Cerebellar cortex (tissue), 1 donor: ENCODE data around the gene ACAD11.
"Not testable (repeated sequence)": the region's sequence is repeated elsewhere in the genome, so short reads cannot be mapped to it uniquely, and the experiment has no call there.

Source experiments
- DNase-seq: peaks from one replicate; pipeline ENCODE4 v3.0.0-alpha.2; 2015; ENCODE audit warnings: low spot score

Gene ACAD11

GRCh38 chr3:132597660-132598059, 61.9 kb downstream of the ACAD11 start:
- no peak for DNase-seq

GRCh38 chr3:132596816-132597433, 62.7 kb downstream of the ACAD11 start, which contains the start of gene ACKR4:
Gene ACKR4, plus strand, starts transcription at chr3:132597270. Its CDS starts 3,128 bp downstream, at chr3:132600398.
- DNase-seq = no peak

GRCh38 chr3:132596326-132596725, 63.3 kb downstream of the ACAD11 start:
- DNase-seq = no peak

GRCh38 chr3:132595014-132595413, 64.6 kb downstream of the ACAD11 start:
- no peak for DNase-seq

GRCh38 chr3:132594498-132594897, 65.1 kb downstream of the ACAD11 start:
- no peak for DNase-seq

- no peak for DNase-seq
Measured at GRCh38 chr3:132593947-132594323, 65.7 kb downstream of the ACAD11 start.

GRCh38 chr3:132593241-132593946, 66.2 kb downstream of the ACAD11 start:
- no peak for DNase-seq

- DNase-seq = no peak
Measured at GRCh38 chr3:132592216-132592615, 67.4 kb downstream of the ACAD11 start.

- DNase-seq = no peak
Measured at GRCh38 chr3:132587401-132587800, 72.2 kb downstream of the ACAD11 start.

- no peak for DNase-seq
Measured at GRCh38 chr3:132573797-132574211, 85.8 kb downstream of the ACAD11 start.

- no peak for DNase-seq
Measured at GRCh38 chr3:132570016-132570415, 89.6 kb downstream of the ACAD11 start.

GRCh38 chr3:132569580-132569979, 90.0 kb downstream of the ACAD11 start:
- no peak for DNase-seq

GRCh38 chr3:132569153-132569552, 90.5 kb downstream of the ACAD11 start:
- DNase-seq = no peak

GRCh38 chr3:132568422-132568821, 91.2 kb downstream of the ACAD11 start:
- DNase-seq = no peak

- DNase-seq = no peak
Measured at GRCh38 chr3:132564070-132564465, 95.5 kb downstream of the ACAD11 start.

- DNase-seq = no peak
Measured at GRCh38 chr3:132563420-132564069, 96.1 kb downstream of the ACAD11 start.

GRCh38 chr3:132561003-132561402, 98.6 kb downstream of the ACAD11 start:
- DNase-seq = no peak

- no peak for DNase-seq
Measured at GRCh38 chr3:132556508-132557159, 103.0 kb downstream of the ACAD11 start.

- not testable (repeated sequence) for DNase-seq
Measured at GRCh38 chr3:132556036-132556386, 103.6 kb downstream of the ACAD11 start.

- DNase-seq = no peak
Measured at GRCh38 chr3:132555306-132556035, 104.1 kb downstream of the ACAD11 start.

- no peak for DNase-seq
Measured at GRCh38 chr3:132554437-132554836, 105.2 kb downstream of the ACAD11 start.

GRCh38 chr3:132553826-132554225, 105.8 kb downstream of the ACAD11 start:
- no peak for DNase-seq
